ENCODE data around the gene KIF2C. TPM values are rescaled to one million over a fixed set of nuclear protein-coding genes. Genes with fewer than 3 reads are reported as not detected.

KIF2C gene
- polyA plus RNA-seq, 1 experiment = 35.3 TPM

- no peak for TF ChIP-seq CTCF (IDR thresholded peaks at IDR 0.05; ENCODE audit: insufficient read depth, low read depth, low read length)
- CTCF ChIA-PET = interaction anchor here (0.6 kb wide), 1 partner anchor 144 kb away, joined by 3 read pairs; no protein-coding TSS in a partner anchor
- H3K27me3 ChIP-seq (ENCODE audit: control insufficient read depth, insufficient read depth, low read length) = no peaks in the 10 kb centered on the region
- POLR2A ChIA-PET = no interaction called here
- DNase-seq (ENCODE audit: low read depth) = no peak
- H3K4me3 ChIP-seq (ENCODE audit: low read depth, low read length) = no peak overlapping the region
- H3K36me3 ChIP-seq (ENCODE audit: control insufficient read depth, insufficient read depth, low read length) = no peaks in the 10 kb centered on the region
Measured at GRCh38 chr1:44723496-44724295, 15.9 kb upstream of the KIF2C start.

GRCh38 chr1:44724296-44724954, 15.2 kb upstream of the KIF2C start:
- H3K27me3 ChIP-seq (ENCODE audit: control insufficient read depth, insufficient read depth, low read length) = no peaks in the 10 kb centered on the region
- ChIA-PET CTCF (interaction anchor here (1.5 kb wide), 1 partner anchor 9 kb away, joined by 3 read pairs; no protein-coding TSS in a partner anchor), POLR2A (no interaction called here)
- no peaks in the 10 kb centered on the region for H3K36me3 ChIP-seq (ENCODE audit: control insufficient read depth, insufficient read depth, low read length)
- no peak for TF ChIP-seq CTCF (IDR thresholded peaks at IDR 0.05; ENCODE audit: insufficient read depth, low read depth, low read length)
- no peak overlapping the region for H3K4me3 ChIP-seq (ENCODE audit: low read depth, low read length)
- no peak for DNase-seq (ENCODE audit: low read depth)

GRCh38 chr1:44724955-44725698, 14.5 kb upstream of the KIF2C start:
- no peaks in the 10 kb centered on the region for H3K27me3 ChIP-seq (ENCODE audit: control insufficient read depth, insufficient read depth, low read length)
- CTCF ChIA-PET = interaction anchor here (1.5 kb wide), 1 partner anchor 9 kb away, joined by 3 read pairs; no protein-coding TSS in a partner anchor
- no peak for DNase-seq (ENCODE audit: low read depth)
- no peaks in the 10 kb centered on the region for H3K36me3 ChIP-seq (ENCODE audit: control insufficient read depth, insufficient read depth, low read length)
- no peak for TF ChIP-seq CTCF (IDR thresholded peaks at IDR 0.05; ENCODE audit: insufficient read depth, low read depth, low read length)
- no peak overlapping the region for H3K4me3 ChIP-seq (ENCODE audit: low read depth, low read length)
- POLR2A ChIA-PET = no interaction called here

GRCh38 chr1:44730741-44731512, 8.7 kb upstream of the KIF2C start, which contains the start of gene RNU5D-1:
Gene RNU5D-1, minus strand, starts transcription at chr1:44731170.
- Histone ChIP-seq H3K4me3 (ENCODE audit: low read depth, low read length) (peak within 1 kb of the TSS; percentile 29; the same call in 1 of the 2 replicates), H3K36me3 (ENCODE audit: control insufficient read depth, insufficient read depth, low read length) (no peaks in the 10 kb centered on the region), H3K27me3 (ENCODE audit: control insufficient read depth, insufficient read depth, low read length) (no peaks in the 10 kb centered on the region)
- peak; percentile 84 for DNase-seq (ENCODE audit: low read depth)
- ChIA-PET POLR2A (interaction anchor here (0.6 to 1.7 kb wide), 9 partner anchors 8 to 571 kb away, joined by 3 to 7 read pairs (median 4); partner anchors contain the start of gene BTBD19), CTCF (interaction anchor here (0.6 to 6.5 kb wide), 18 partner anchors 12 to 571 kb away, joined by 3 to 43 read pairs (median 4); partner anchors contain the start of genes PLK3 and RPS8)
- TF ChIP-seq CTCF (IDR thresholded peaks at IDR 0.05; ENCODE audit: insufficient read depth, low read depth, low read length) = peak; percentile 87

Measured in BJ (cell line).